ENCODE results near the gene ASAP2.

GRCh38 chr2:9197916-9198315 is 8.7 kb upstream of the ASAP2 start:
- TF ChIP-seq CTCF (conservative IDR thresholded peaks at IDR 0.05; ENCODE audit: low read length) (no peak), EZH2phosphoT487 (IDR thresholded peaks at IDR 0.05; ENCODE audit: borderline replicate concordance) (no peak)
